Stomach (tissue), 4 donors: ENCODE data around the gene NR0B1.

Experiments
- CTCF ChIP-seq, 7 experiments: fragments of 450-650 bp in 4 of 7; fragments of 200-600 bp in 3 of 7; sonication (generic) in 3 of 7; IDR thresholded peaks; one replicate each; pipeline ENCODE4 v1.5.1; 2016 to 2019; ENCODE audit warnings: antibody characterized with exemption in 7 of 7, control low read depth in 2 of 7, mild to moderate bottlenecking in 1 of 7
- EP300 ChIP-seq: sonication (generic); formaldehyde crosslinking; IDR thresholded peaks from one replicate; pipeline ENCODE4 v1.6.1; 2017; ENCODE audit warnings: antibody characterized with exemption
- POLR2AphosphoS5 ChIP-seq, 3 donors: sonication (generic); formaldehyde crosslinking; IDR thresholded peaks; one replicate each; pipeline ENCODE4 v1.6.1; 2016; ENCODE audit warnings: antibody characterized with exemption in 3 of 3

- TF ChIP-seq CTCF (IDR thresholded peaks at IDR 0.05) (no peak), POLR2AphosphoS5 (IDR thresholded peaks at IDR 0.05) (no peak), EP300 (no peak)
Observed at GRCh38 chrX:30349946-30350345, 40.8 kb upstream of the NR0B1 start.
